Osteocyte (in vitro differentiated cells): Measurements from ENCODE around the gene TMEM164. TPM values are rescaled to one million over a fixed set of nuclear protein-coding genes. Genes with fewer than 3 reads are reported as not detected.
A peak's percentile ranks its signal among the peaks of the same experiment; 100 is the strongest.

Experiments used
- DNase-seq: peaks from one replicate; pipeline ENCODE4 v3.0.0; 2021; ENCODE audit warnings: mixed read lengths; ENCODE audit not compliant: unreplicated experiment; ENCODE audit errors: extremely low spot score
- H3K27ac Mint-ChIP-seq: one replicate; pipeline ENCODE4 v1.8.0; 2021; ENCODE audit warnings: mild to moderate bottlenecking, mixed read lengths; ENCODE audit not compliant: unreplicated experiment
- H3K27me3 Mint-ChIP-seq: one replicate; pipeline ENCODE4 v1.8.0; 2021; ENCODE audit warnings: mixed read lengths; ENCODE audit not compliant: unreplicated experiment
- H3K36me3 Mint-ChIP-seq: one replicate; pipeline ENCODE4 v1.8.0; 2021; ENCODE audit warnings: mixed read lengths; ENCODE audit not compliant: unreplicated experiment
- H3K4me1 Mint-ChIP-seq: one replicate; pipeline ENCODE4 v1.8.0; 2021; ENCODE audit warnings: mixed read lengths; ENCODE audit not compliant: unreplicated experiment
- H3K4me3 Mint-ChIP-seq: one replicate; pipeline ENCODE4 v1.8.0; 2021; ENCODE audit warnings: mild to moderate bottlenecking, moderate library complexity, mixed read lengths; ENCODE audit not compliant: unreplicated experiment
- H3K9me3 Mint-ChIP-seq: one replicate; pipeline ENCODE4 v1.8.0; 2021; ENCODE audit warnings: mixed read lengths; ENCODE audit not compliant: unreplicated experiment
- CTCF ChIP-seq: fragments of 200-600 bp; sonication (generic); IDR thresholded peaks from 2 replicates; pipeline ENCODE4 v1.5.0; 2021; ENCODE audit warnings: antibody characterized with exemption, mild to moderate bottlenecking, moderate library complexity
- total RNA-seq: library from RNA; stranded (reverse); gene quantifications from 2 replicates; pipeline ENCODE4 v1.2.1, GENCODE V29; 2021

Gene TMEM164
- total RNA-seq, 1 donor from 2014 or later, result 12.9 TPM

DNA sequence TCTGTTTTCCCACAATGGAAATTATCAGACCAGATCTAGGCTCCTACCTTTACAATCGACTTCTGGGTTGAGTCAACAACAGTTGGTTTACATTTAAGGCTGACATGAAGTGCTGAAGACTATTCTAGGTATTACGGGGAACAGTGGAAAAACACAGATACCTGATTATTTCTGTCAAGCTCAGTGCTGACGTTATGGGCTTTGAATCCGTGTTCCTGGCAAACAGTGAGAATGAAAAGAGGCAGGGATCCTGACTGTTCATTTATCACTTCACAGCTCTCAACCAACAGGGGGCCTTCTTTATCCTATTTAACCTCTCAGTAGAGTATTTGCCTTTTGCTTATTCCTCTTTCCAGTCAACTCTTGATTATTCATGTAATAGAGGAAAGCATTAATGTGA, 43.1 kb downstream of the TMEM164 start:
- no peaks in the 10 kb centered on the region for H3K9me3 Mint-ChIP-seq
- TF ChIP-seq CTCF, result peak; percentile 6
- no peak overlapping the region for H3K27ac Mint-ChIP-seq
- H3K36me3 Mint-ChIP-seq, result no peaks in the 10 kb centered on the region
- H3K4me1 Mint-ChIP-seq, result peaks cover 8% of the 10 kb centered on the region
- no peak for DNase-seq
- no peaks in the 10 kb centered on the region for H3K27me3 Mint-ChIP-seq
- no peak overlapping the region for H3K4me3 Mint-ChIP-seq

DNA sequence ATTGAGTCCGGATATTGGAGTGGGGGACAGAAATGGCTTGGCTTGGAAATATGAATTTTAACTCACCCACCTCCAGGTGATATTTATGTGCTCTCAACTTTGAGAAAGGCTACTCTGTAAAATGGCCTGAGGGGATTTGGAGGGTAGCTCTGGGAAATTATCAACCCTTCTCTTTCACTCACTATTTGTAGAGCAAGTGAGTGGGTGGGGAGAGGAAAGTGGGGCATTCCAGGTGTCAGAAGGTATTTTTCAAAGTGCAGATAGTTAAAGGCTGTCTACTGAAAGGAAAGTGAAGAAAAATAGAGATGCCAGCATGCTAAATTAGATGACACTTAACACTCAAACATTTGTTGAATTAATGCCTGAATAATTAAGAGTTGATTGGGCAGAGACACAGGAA, 44.1 kb downstream of the TMEM164 start:
- no peak overlapping the region for H3K27ac Mint-ChIP-seq
- H3K4me1 Mint-ChIP-seq, result peaks cover 9% of the 10 kb centered on the region
- H3K4me3 Mint-ChIP-seq, result no peak overlapping the region

DNA sequence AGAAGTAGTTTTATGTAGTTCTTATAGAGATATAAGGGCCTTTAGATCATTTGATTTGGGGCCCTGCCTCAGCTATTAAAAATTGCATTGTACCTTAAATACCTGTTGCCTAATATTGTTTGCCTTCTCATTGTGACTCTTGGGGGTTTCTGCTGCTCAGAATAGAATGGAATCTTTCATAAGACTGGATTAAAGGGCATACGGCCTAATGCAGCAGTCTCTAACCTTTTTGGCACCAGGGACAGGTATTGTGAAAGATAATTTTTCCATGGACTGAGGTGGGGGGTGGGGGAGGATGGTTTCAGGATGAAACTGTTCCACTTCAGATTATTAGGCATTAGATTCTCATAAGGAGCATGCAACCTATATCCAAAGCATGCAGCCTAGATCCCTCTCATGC, 46.2 kb downstream of the TMEM164 start:
- Mint-ChIP-seq H3K27ac (no peak overlapping the region), H3K4me1 (peaks cover 3% of the 10 kb centered on the region), H3K27me3 (no peaks in the 10 kb centered on the region), H3K4me3 (no peak overlapping the region), H3K36me3 (peaks cover 5% of the 10 kb centered on the region), H3K9me3 (no peaks in the 10 kb centered on the region)
- no peak for TF ChIP-seq CTCF
- no peak for DNase-seq

More for the DNA sequence above, 44.1 kb downstream of the TMEM164 start:
- no peak for DNase-seq
- Mint-ChIP-seq H3K27me3 (no peaks in the 10 kb centered on the region), H3K9me3 (no peaks in the 10 kb centered on the region), H3K36me3 (no peaks in the 10 kb centered on the region)
- no peak for TF ChIP-seq CTCF

- H3K9me3 Mint-ChIP-seq, result no peaks in the 10 kb centered on the region
- no peak for DNase-seq
- H3K4me3 Mint-ChIP-seq, result no peak overlapping the region
- no peak for TF ChIP-seq CTCF
- no peak overlapping the region for H3K27ac Mint-ChIP-seq
- peaks cover 5% of the 10 kb centered on the region for H3K36me3 Mint-ChIP-seq
- peaks cover 2% of the 10 kb centered on the region for H3K4me1 Mint-ChIP-seq
- H3K27me3 Mint-ChIP-seq, result no peaks in the 10 kb centered on the region
Observed at GRCh38 chrX:110050386-110050785, 47.5 kb downstream of the TMEM164 start.

GRCh38 chrX:110050901-110051300, 48.0 kb downstream of the TMEM164 start:
- no peak for TF ChIP-seq CTCF
- Mint-ChIP-seq H3K4me3 (no peak overlapping the region), H3K36me3 (peaks cover 5% of the 10 kb centered on the region), H3K27ac (no peak overlapping the region), H3K9me3 (no peaks in the 10 kb centered on the region), H3K4me1 (peaks cover 2% of the 10 kb centered on the region), H3K27me3 (no peaks in the 10 kb centered on the region)
- DNase-seq, result no peak
